Activated CD8-positive, alpha-beta T cell treated with anti-CD3 and anti-CD28 coated beads for 36 hours (primary cell): Measurements from ENCODE around the gene STOM. TPM values are rescaled to one million over a fixed set of nuclear protein-coding genes. Genes with fewer than 3 reads are reported as not detected.

Source experiments
- ATAC-seq: fragments of 200-7000 bp; cut with Tn5 transposase; one replicate; pipeline ENCODE4 v1.10.0; 2021; ENCODE audit warnings: mild to moderate bottlenecking, moderate library complexity
- CTCF ChIA-PET: fragments of 350-600 bp; sonication (Branson Sonifier 250); formaldehyde crosslinking; loops from one replicate; lab custom pipeline; 2021; ENCODE audit warnings: antibody characterized with exemption; lab: Charles Lee
- POLR2A ChIA-PET: fragments of 350-600 bp; sonication (Branson Sonifier 250); formaldehyde crosslinking; loops from one replicate; lab custom pipeline; 2021; ENCODE audit warnings: antibody characterized with exemption; lab: Charles Lee
- DNase-seq: peaks from one replicate; pipeline ENCODE4 v3.0.0-alpha.2; 2020
- H3K27ac Mint-ChIP-seq: one replicate; pipeline ENCODE4 v1.8.0; 2021; ENCODE audit warnings: mild to moderate bottlenecking, mixed read lengths
- H3K27me3 Mint-ChIP-seq: one replicate; pipeline ENCODE4 v1.8.0; 2021; ENCODE audit warnings: mixed read lengths
- H3K36me3 Mint-ChIP-seq: one replicate; pipeline ENCODE4 v1.8.0; 2021; ENCODE audit warnings: low read depth, mixed read lengths
- H3K4me1 Mint-ChIP-seq: one replicate; pipeline ENCODE4 v1.8.0; 2021; ENCODE audit warnings: low read depth, mixed read lengths
- H3K4me3 Mint-ChIP-seq: one replicate; pipeline ENCODE4 v1.8.0; 2021; ENCODE audit warnings: mild to moderate bottlenecking, moderate library complexity, mixed read lengths
- H3K9me3 Mint-ChIP-seq: one replicate; pipeline ENCODE4 v1.8.0; 2021; ENCODE audit warnings: mixed read lengths
- intact Hi-C: fragments of 100-400 bp; cut with micrococcal nuclease; formaldehyde crosslinking; loops from one replicate; pipeline ENCODE4 v1.10.0; 2022
- total RNA-seq, 2 experiments: library from RNA; stranded (reverse); gene quantifications; one replicate each; pipeline ENCODE4 v1.2.3, GENCODE V29; 2021
- TF ChIP-seq, protein P1 (sequence below): fragments of 200-600 bp; IDR thresholded peaks from one replicate; pipeline ENCODE4 v1.8.0; 2022; ENCODE audit warnings: antibody characterized with exemption, mild to moderate bottlenecking

STOM gene
- total RNA-seq, 2 experiments from 2014 or later = 31.7 to 32.5 TPM

DNA sequence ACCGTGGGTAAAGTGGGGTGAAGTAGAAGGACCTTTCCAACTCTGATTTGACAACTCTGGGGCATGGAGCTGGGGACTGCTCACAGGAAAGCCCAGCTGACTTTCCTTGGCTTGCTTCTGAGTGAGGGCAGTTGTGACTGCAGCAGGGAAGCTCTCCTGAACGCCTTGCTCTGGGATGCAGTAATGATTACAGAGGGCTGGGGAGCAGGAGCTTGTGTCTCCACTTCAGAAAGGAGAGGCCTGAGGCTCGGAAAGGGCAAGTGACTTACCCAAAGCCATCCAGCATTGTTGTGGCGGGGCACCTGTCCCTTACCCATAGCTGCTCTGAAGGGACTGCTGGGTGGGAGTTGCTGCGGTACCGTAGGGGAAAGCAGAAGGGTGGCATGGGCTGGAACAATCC lies 60.9 kb downstream of the STOM start:
- POLR2A ChIA-PET = interaction anchor here (1.3 kb wide), 1 partner anchor 10 kb away, joined by 3 read pairs; no protein-coding TSS in a partner anchor
- CTCF ChIA-PET = interaction anchor here (1.6 to 6.0 kb wide), 2 partner anchors 11 to 30 kb away, joined by 4 to 38 read pairs; no protein-coding TSS in a partner anchor
- ATAC-seq (no peak), DNase-seq (no peak)
- no peaks in the 10 kb centered on the region for H3K27me3 Mint-ChIP-seq
- intact Hi-C loops = no loop called here
- H3K9me3 Mint-ChIP-seq = no peaks in the 10 kb centered on the region
- no peaks in the 10 kb centered on the region for H3K4me1 Mint-ChIP-seq
- H3K4me3 Mint-ChIP-seq = no peak overlapping the region
- H3K27ac Mint-ChIP-seq = no peak overlapping the region
- TF ChIP-seq, protein P1, sequence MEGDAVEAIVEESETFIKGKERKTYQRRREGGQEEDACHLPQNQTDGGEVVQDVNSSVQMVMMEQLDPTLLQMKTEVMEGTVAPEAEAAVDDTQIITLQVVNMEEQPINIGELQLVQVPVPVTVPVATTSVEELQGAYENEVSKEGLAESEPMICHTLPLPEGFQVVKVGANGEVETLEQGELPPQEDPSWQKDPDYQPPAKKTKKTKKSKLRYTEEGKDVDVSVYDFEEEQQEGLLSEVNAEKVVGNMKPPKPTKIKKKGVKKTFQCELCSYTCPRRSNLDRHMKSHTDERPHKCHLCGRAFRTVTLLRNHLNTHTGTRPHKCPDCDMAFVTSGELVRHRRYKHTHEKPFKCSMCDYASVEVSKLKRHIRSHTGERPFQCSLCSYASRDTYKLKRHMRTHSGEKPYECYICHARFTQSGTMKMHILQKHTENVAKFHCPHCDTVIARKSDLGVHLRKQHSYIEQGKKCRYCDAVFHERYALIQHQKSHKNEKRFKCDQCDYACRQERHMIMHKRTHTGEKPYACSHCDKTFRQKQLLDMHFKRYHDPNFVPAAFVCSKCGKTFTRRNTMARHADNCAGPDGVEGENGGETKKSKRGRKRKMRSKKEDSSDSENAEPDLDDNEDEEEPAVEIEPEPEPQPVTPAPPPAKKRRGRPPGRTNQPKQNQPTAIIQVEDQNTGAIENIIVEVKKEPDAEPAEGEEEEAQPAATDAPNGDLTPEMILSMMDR = no peak
- H3K36me3 Mint-ChIP-seq = no peaks in the 10 kb centered on the region

DNA sequence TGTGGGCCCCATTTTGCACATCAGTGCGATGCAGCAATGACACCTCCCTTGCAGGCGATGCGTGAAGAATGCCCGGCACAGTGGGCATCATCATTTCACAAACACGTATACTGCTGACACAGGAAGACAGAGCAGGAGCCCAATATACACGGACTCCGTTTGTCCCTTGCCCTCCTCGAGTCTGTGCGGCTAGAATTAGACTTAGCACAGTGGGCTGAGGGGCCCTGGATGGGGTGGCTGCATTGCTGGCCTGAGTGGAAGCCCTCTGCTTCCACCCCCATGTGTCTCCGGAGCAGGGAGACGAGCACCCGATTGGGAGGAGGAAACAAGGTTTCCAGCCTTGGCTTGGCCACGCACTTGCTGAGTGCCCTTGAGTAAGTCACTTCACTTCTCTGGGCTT lies 61.3 kb downstream of the STOM start:
- H3K4me3 Mint-ChIP-seq = no peak overlapping the region
- intact Hi-C loops = no loop called here

DNA sequence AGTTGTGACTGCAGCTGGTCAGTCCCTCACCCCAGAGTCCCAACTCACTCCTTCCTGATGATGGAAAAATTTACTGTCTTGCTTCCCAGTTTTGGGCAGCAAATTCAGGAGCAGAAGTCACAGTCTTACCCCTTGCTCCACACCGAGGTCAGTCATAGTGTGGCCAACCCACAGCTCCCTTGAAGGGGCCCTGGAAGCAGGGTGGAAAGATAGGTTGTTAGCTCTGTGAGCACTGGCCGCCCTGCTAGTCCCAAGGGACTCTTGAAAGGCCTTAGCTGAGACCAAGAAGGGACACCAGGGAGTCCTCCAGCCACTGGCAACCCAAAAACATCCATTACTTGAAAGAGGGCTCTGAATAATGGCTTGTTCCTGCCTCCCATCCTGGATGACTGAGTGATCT lies 62.1 kb downstream of the STOM start:
- Mint-ChIP-seq H3K27ac (no peak overlapping the region), H3K4me3 (no peak overlapping the region), H3K4me1 (no peaks in the 10 kb centered on the region), H3K9me3 (no peaks in the 10 kb centered on the region), H3K36me3 (no peaks in the 10 kb centered on the region), H3K27me3 (no peaks in the 10 kb centered on the region)
- TF ChIP-seq, protein P1 = no peak
- CTCF ChIA-PET = interaction anchor here (6.0 kb wide), 1 partner anchor 12 kb away, joined by 38 read pairs; no protein-coding TSS in a partner anchor
- intact Hi-C loops = no loop called here
- DNase-seq (no peak), ATAC-seq (no peak)
- POLR2A ChIA-PET = no interaction called here

More for the DNA sequence above, 61.3 kb downstream of the STOM start:
- Mint-ChIP-seq H3K4me1 (no peaks in the 10 kb centered on the region), H3K36me3 (no peaks in the 10 kb centered on the region), H3K27ac (no peak overlapping the region), H3K9me3 (no peaks in the 10 kb centered on the region), H3K27me3 (no peaks in the 10 kb centered on the region)
- ChIA-PET CTCF (interaction anchor here (6.0 kb wide), 1 partner anchor 11 kb away, joined by 38 read pairs; no protein-coding TSS in a partner anchor), POLR2A (interaction anchor here (1.3 kb wide), 1 partner anchor 9 kb away, joined by 3 read pairs; no protein-coding TSS in a partner anchor)
- DNase-seq (no peak), ATAC-seq (no peak)
- TF ChIP-seq, protein P1 = no peak

DNA sequence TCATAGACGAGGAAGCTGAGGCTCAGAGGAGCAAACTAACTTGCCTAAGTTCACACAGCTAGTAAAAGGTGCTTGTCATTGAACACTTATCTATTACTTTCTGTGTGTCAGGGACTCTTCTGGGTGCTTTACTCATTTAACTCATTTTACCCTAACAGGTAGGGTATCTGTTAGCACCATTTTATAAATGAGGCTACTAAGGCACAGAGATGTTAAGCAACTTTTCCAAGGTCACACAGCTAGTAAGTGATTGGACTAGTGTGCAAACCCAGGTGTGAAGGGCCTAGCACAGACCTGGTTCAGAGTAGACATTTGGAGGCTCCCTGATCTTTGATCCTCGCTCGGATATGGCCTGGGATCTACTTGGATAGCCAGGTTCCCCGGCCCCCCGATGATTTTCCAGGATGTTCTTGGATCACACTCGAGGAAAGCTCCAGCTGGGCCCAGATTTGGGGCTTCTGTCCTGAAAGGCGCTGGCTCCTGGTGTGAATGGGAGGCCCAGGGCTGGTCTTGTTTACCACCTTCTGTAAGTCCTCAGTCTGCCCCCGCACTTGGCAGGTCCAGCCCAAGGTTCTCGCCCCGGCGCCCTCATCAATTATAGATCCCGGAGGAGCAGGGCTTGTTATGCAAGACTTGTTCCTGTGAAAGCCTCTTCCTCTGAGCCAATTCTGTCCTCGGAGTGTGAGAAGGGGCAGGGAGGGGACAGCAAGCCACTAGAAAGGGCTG lies 64.6 kb downstream of the STOM start:
- intact Hi-C loops = no loop called here
- CTCF ChIA-PET = interaction anchor here (1.3 to 6.0 kb wide), 3 partner anchors 11 to 95 kb away, joined by 4 to 38 read pairs (median 5); no protein-coding TSS in a partner anchor
- no peak overlapping the region for H3K4me3 Mint-ChIP-seq

More for the DNA sequence above, 64.6 kb downstream of the STOM start:
- Mint-ChIP-seq H3K27ac (no peak overlapping the region), H3K4me1 (peaks cover 2% of the 10 kb centered on the region), H3K36me3 (no peaks in the 10 kb centered on the region), H3K27me3 (peaks cover 2% of the 10 kb centered on the region), H3K9me3 (no peaks in the 10 kb centered on the region)
- ATAC-seq = no peak
- POLR2A ChIA-PET = no interaction called here
- TF ChIP-seq, protein P1 = no peak
- DNase-seq = no peak
